SK-N-SH (cell line): ENCODE data around the gene PHACTR3. TPM values are rescaled to one million over a fixed set of nuclear protein-coding genes. Genes with fewer than 3 reads are reported as not detected.

Experiments
- CTCF ChIA-PET: fragments of 300-600, 350-600 bp; formaldehyde crosslinking; extraction: SDS; loops from one replicate; lab custom pipeline; 2021; lab: Yijun Ruan, JAX
- POLR2A ChIA-PET: fragments of 350-600 bp; sonication (Branson Sonifier 250); formaldehyde crosslinking; extraction: SDS; loops from one replicate; lab custom pipeline; 2020; ENCODE audit warnings: antibody characterized with exemption, inconsistent platforms; lab: Yijun Ruan, JAX
- DNase-seq: peaks from one replicate; pipeline ENCODE4 v3.0.0; 2012
- H2AFZ ChIP-seq: fragments of 200-600 bp; sonication (generic); 2 replicates; pipeline ENCODE4 v1.8.1; 2016; ENCODE audit warnings: antibody characterized with exemption, mild to moderate bottlenecking, low read depth
- H3F3A ChIP-seq: fragments of 200-600 bp; sonication (generic); replicated peaks from 2 replicates; pipeline ENCODE3; 2016; ENCODE audit warnings: antibody characterized with exemption, mild to moderate bottlenecking; ENCODE audit not compliant: insufficient read depth
- H3K27ac ChIP-seq, 2 experiments: fragments of 200-500 bp in 1 of 2; fragments of 200-600 bp in 1 of 2; sonication (Bioruptor generic) in 1 of 2; sonication (generic), shearing (Covaris generic) in 1 of 2; 2 replicates each; pipeline versions ENCODE4 v1.5.1 to v1.6.1; 2014 to 2016; ENCODE audit warnings: low read depth in 2 of 2, inconsistent platforms in 1 of 2, low read length in 1 of 2, mild to moderate bottlenecking in 1 of 2, mixed read lengths in 1 of 2
- H3K27me3 ChIP-seq: fragments of 200-600 bp; sonication (generic), shearing (Covaris generic); 2 replicates; pipeline ENCODE4 v1.6.1; 2016; ENCODE audit warnings: mixed run types; ENCODE audit not compliant: insufficient read depth
- H3K36me3 ChIP-seq, 2 experiments: fragments of 200-500 bp in 1 of 2; fragments of 200-600 bp in 1 of 2; sonication (Bioruptor generic) in 1 of 2; sonication (generic) in 1 of 2; replicated peaks in 1 of 2; 2 replicates each; pipeline versions ENCODE3 to v1.5.1; 2014 to 2016; ENCODE audit warnings: low read length in 1 of 2, mild to moderate bottlenecking in 1 of 2; ENCODE audit not compliant: insufficient read depth in 2 of 2, control insufficient read depth in 1 of 2
- H3K4me1 ChIP-seq, 2 experiments: fragments of 200-500 bp in 1 of 2; fragments of 200-600 bp in 1 of 2; sonication (Bioruptor generic) in 1 of 2; sonication (generic), shearing (Covaris generic) in 1 of 2; 2 replicates each; pipeline versions ENCODE4 v1.5.1 to v1.6.1; 2014 to 2016; ENCODE audit warnings: low read depth in 1 of 2, low read length in 1 of 2, mixed run types in 1 of 2; ENCODE audit not compliant: insufficient read depth in 2 of 2, control insufficient read depth in 1 of 2
- H3K4me2 ChIP-seq: fragments of 200-600 bp; sonication (generic), shearing (Covaris generic); 2 replicates; pipeline ENCODE4 v1.6.1; 2017; ENCODE audit warnings: mixed run types
- H3K4me3 ChIP-seq, 2 experiments: fragments of 200-500 bp in 1 of 2; fragments of 200-600 bp in 1 of 2; sonication (Bioruptor generic) in 1 of 2; sonication (generic), shearing (Covaris generic) in 1 of 2; 2 replicates each; pipeline versions ENCODE4 v1.5.1 to v1.8.1; 2014 to 2016; ENCODE audit warnings: low read depth in 2 of 2, inconsistent platforms in 1 of 2, low read length in 1 of 2, mild to moderate bottlenecking in 1 of 2, mixed read lengths in 1 of 2, moderate library complexity in 1 of 2
- H3K79me2 ChIP-seq: fragments of 200-600 bp; sonication (generic); 2 replicates; pipeline ENCODE4 v1.8.1; 2017; ENCODE audit warnings: mild to moderate bottlenecking; ENCODE audit not compliant: insufficient read depth
- H3K9ac ChIP-seq: fragments of 200-600 bp; sonication (generic); 2 replicates; pipeline ENCODE4 v1.6.1; 2017; ENCODE audit warnings: mixed run types
- H3K9me2 ChIP-seq: fragments of 200-600 bp; sonication (generic); 2 replicates; pipeline ENCODE4 v1.6.1; 2017; ENCODE audit warnings: mixed run types
- H3K9me3 ChIP-seq: fragments of 200-600 bp; sonication (generic); 2 replicates; pipeline ENCODE4 v1.6.1; 2017; ENCODE audit warnings: mixed run types, mild to moderate bottlenecking, moderate library complexity
- H4K20me1 ChIP-seq: fragments of 200-600 bp; sonication (generic); 2 replicates; pipeline ENCODE4 v1.6.1; 2017; ENCODE audit warnings: mild to moderate bottlenecking, mixed run types; ENCODE audit not compliant: insufficient read depth
- CHD2 ChIP-seq: fragments of 150-350 bp; IDR thresholded peaks from 2 replicates; pipeline ENCODE4 v1.6.1; 2018; ENCODE audit warnings: low read length; ENCODE audit not compliant: partially characterized antibody
- EP300 ChIP-seq, 2 experiments: IDR thresholded peaks; 2 replicates each; pipeline versions ENCODE4 v1.4.0 to v1.6.1; 2012; ENCODE audit warnings: borderline replicate concordance in 1 of 2, low read depth in 1 of 2, low read length in 1 of 2
- FOSL2 ChIP-seq: IDR thresholded peaks from 2 replicates; pipeline ENCODE4 v1.4.0; 2012; ENCODE audit warnings: low read depth, mild to moderate bottlenecking, moderate library complexity, borderline replicate concordance
- FOXM1 ChIP-seq: IDR thresholded peaks from 2 replicates; pipeline ENCODE4 v1.4.0; 2012; ENCODE audit warnings: low read depth, mild to moderate bottlenecking
- GATA2 ChIP-seq: sonication (generic); formaldehyde crosslinking; IDR thresholded peaks from 2 replicates; pipeline ENCODE4 v1.5.0; 2020; ENCODE audit warnings: mild to moderate bottlenecking, missing genetic modification reagents
- JUND ChIP-seq: IDR thresholded peaks from 2 replicates; pipeline ENCODE4 v1.4.0; 2012
- MEF2A ChIP-seq: IDR thresholded peaks from 2 replicates; pipeline ENCODE4 v1.4.0; 2012; ENCODE audit warnings: low read depth, borderline replicate concordance
- MXI1 ChIP-seq: IDR thresholded peaks from 2 replicates; pipeline ENCODE4 v1.6.1; 2012; ENCODE audit warnings: mild to moderate bottlenecking, low read depth, low read length, improper control_type of control experiment
- NRF1 ChIP-seq: IDR thresholded peaks from 2 replicates; pipeline ENCODE4 v1.6.1; 2012; ENCODE audit warnings: low read depth, mild to moderate bottlenecking, low read length
- POLR2AphosphoS5 ChIP-seq: IDR thresholded peaks from 2 replicates; pipeline ENCODE4 v1.6.1; 2012; ENCODE audit warnings: low read depth, low read length
- RCOR1 ChIP-seq: fragments of 150-350 bp; IDR thresholded peaks from 2 replicates; pipeline ENCODE4 v1.6.1; 2017; ENCODE audit warnings: antibody characterized with exemption, low read length
- SIN3A ChIP-seq: IDR thresholded peaks from 2 replicates; pipeline ENCODE4 v1.6.1; 2012; ENCODE audit warnings: low read depth, mild to moderate bottlenecking, low read length, moderate library complexity, borderline replicate concordance
- TEAD4 ChIP-seq: IDR thresholded peaks from 2 replicates; pipeline ENCODE4 v1.4.0; 2012; ENCODE audit warnings: mild to moderate bottlenecking, borderline replicate concordance; ENCODE audit not compliant: insufficient read depth
- USF2 ChIP-seq: fragments of 150-350 bp; IDR thresholded peaks from 2 replicates; pipeline ENCODE4 v1.6.1; 2017; ENCODE audit warnings: antibody characterized with exemption, low read length, low read depth, borderline replicate concordance
- ZBTB33 ChIP-seq: IDR thresholded peaks from 2 replicates; pipeline ENCODE4 v1.4.0; 2012; ENCODE audit warnings: low read depth, borderline replicate concordance
- WGBS: methylation state at CpG from one replicate; pipeline ENCODE4 v1.1.6; 2017; ENCODE audit warnings: low lambda C conversion rate; 5-methylcytosine and 5-hydroxymethylcytosine counted together
- polyA plus RNA-seq, 3 experiments: library from polyadenylated mRNA; depleted of rRNA; stranded (reverse); fragments of >200 nt; gene quantifications; 2 replicates each; pipeline ENCODE4 v1.2.3, GENCODE V29; 2012
- TF ChIP-seq, protein P1 (sequence below): IDR thresholded peaks from 2 replicates; pipeline ENCODE4 v1.6.1; 2012; ENCODE audit warnings: mild to moderate bottlenecking, low read depth, low read length, moderate library complexity
- TF ChIP-seq, protein P2 (sequence below): IDR thresholded peaks from 2 replicates; pipeline ENCODE4; 2012

PHACTR3 gene
- polyA plus RNA-seq, 1 of the 3 experiments (the other 2 are of a cell fraction), result 0.10 TPM

DNA sequence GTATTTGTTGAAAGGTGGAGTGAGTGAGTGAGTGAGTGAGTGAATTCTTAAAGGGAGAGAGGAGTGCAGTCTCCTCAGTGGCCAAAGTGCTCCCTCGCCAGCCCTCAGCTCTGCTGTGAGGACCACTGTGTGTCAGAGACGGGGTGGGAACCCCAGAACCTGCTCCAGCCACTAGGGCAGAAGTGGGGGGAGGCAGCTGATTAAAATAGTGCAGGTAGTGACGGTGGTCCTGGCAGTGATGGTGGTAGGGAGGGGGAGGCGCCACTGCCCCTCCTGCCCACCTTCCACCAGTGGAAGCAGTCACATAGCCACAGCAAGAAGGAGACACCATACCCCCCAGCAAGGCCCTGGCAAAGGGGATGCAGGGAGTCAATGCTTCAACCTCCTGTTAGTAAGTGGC is 133.5 kb downstream of the PHACTR3 start:
- no peaks in the 10 kb centered on the region for H3K27me3 ChIP-seq
- ChIA-PET CTCF (interaction anchor here (1.0 to 1.5 kb wide), 4 partner anchors 101 to 178 kb away, joined by 3 to 5 read pairs (median 4); no protein-coding TSS in a partner anchor), POLR2A (no interaction called here)
- H3K4me2 ChIP-seq, result no peak overlapping the region
- TF ChIP-seq ZBTB33 (no peak), FOXM1 (no peak), USF2 (no peak), SIN3A (no peak), POLR2AphosphoS5 (no peak), EP300 (IDR thresholded peaks at IDR 0.05; ENCODE audit: borderline replicate concordance in 1 of 2, low read depth in 1 of 2, low read length in 1 of 2) (no peak), MEF2A (no peak), FOSL2 (no peak), NRF1 (no peak), RCOR1 (no peak), CHD2 (no peak), GATA2 (CRISPR knock-in tag) (no peak), MXI1 (no peak), TEAD4 (no peak), JUND (no peak)
- TF ChIP-seq, protein P1, sequence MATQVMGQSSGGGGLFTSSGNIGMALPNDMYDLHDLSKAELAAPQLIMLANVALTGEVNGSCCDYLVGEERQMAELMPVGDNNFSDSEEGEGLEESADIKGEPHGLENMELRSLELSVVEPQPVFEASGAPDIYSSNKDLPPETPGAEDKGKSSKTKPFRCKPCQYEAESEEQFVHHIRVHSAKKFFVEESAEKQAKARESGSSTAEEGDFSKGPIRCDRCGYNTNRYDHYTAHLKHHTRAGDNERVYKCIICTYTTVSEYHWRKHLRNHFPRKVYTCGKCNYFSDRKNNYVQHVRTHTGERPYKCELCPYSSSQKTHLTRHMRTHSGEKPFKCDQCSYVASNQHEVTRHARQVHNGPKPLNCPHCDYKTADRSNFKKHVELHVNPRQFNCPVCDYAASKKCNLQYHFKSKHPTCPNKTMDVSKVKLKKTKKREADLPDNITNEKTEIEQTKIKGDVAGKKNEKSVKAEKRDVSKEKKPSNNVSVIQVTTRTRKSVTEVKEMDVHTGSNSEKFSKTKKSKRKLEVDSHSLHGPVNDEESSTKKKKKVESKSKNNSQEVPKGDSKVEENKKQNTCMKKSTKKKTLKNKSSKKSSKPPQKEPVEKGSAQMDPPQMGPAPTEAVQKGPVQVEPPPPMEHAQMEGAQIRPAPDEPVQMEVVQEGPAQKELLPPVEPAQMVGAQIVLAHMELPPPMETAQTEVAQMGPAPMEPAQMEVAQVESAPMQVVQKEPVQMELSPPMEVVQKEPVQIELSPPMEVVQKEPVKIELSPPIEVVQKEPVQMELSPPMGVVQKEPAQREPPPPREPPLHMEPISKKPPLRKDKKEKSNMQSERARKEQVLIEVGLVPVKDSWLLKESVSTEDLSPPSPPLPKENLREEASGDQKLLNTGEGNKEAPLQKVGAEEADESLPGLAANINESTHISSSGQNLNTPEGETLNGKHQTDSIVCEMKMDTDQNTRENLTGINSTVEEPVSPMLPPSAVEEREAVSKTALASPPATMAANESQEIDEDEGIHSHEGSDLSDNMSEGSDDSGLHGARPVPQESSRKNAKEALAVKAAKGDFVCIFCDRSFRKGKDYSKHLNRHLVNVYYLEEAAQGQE, result no peak
- TF ChIP-seq, protein P2, sequence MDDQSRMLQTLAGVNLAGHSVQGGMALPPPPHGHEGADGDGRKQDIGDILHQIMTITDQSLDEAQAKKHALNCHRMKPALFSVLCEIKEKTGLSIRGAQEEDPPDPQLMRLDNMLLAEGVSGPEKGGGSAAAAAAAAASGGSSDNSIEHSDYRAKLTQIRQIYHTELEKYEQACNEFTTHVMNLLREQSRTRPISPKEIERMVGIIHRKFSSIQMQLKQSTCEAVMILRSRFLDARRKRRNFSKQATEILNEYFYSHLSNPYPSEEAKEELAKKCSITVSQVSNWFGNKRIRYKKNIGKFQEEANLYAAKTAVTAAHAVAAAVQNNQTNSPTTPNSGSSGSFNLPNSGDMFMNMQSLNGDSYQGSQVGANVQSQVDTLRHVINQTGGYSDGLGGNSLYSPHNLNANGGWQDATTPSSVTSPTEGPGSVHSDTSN, result no peak
- H3K79me2 ChIP-seq, result no peaks in the 10 kb centered on the region
- H3K4me3 ChIP-seq, result no peak overlapping the region
- WGBS, result 36% methylated on average over 3 of the region's 4 CpGs
- H3K9me3 ChIP-seq, result no peaks in the 10 kb centered on the region
- no peaks in the 10 kb centered on the region for H3K36me3 ChIP-seq
- no peaks in the 10 kb centered on the region for H4K20me1 ChIP-seq
- no peak overlapping the region for H3K27ac ChIP-seq
- peaks cover 0 to 4% of the 10 kb centered on the region in 2 experiments; a peak in 1 of 4 replicates for H3K4me1 ChIP-seq
- H3K9me2 ChIP-seq, result no peaks in the 10 kb centered on the region
- no peak overlapping the region for H2AFZ ChIP-seq
- DNase-seq, result no peak
- no peaks in the 10 kb centered on the region for H3F3A ChIP-seq
- H3K9ac ChIP-seq, result no peak overlapping the region
